Measurements from ENCODE around the gene PRIMA1.

Gene PRIMA1

GRCh38 chr14:93748208-93749075, 39.8 kb downstream of the PRIMA1 start:
- no peaks in the 10 kb centered on the region for H3K36me3 ChIP-seq (ENCODE audit: low read length)
- H3K9me3 ChIP-seq (ENCODE audit: insufficient read depth, low read length): no peaks in the 10 kb centered on the region
- H3K9me2 ChIP-seq (replicated peaks; ENCODE audit: insufficient read depth, low read length): no peaks in the 10 kb centered on the region
- no peak overlapping the region for H3K27ac ChIP-seq (ENCODE audit: low read depth, low read length)
- H3F3A ChIP-seq (ENCODE audit: insufficient read depth): no peaks in the 10 kb centered on the region
- no peak overlapping the region for H3K4me2 ChIP-seq (ENCODE audit: low read depth, low read length, poor library complexity, severe bottlenecking)
- no peak overlapping the region for H2AFZ ChIP-seq (ENCODE audit: low read depth, low read length, severe bottlenecking)
- no peak for TF ChIP-seq EZH2phosphoT487 (conservative IDR thresholded peaks at IDR 0.05; ENCODE audit: low read length)
- no peak for TF ChIP-seq CTCF (IDR thresholded peaks at IDR 0.05; ENCODE audit: insufficient read depth, low read length, poor library complexity, severe bottlenecking)
- H3K9ac ChIP-seq (ENCODE audit: low read length): no peak overlapping the region
- H3K4me3 ChIP-seq (ENCODE audit: insufficient read depth, low read length, poor library complexity, severe bottlenecking): no peak overlapping the region
- H3K79me2 ChIP-seq (ENCODE audit: insufficient read depth, low read length): no peaks in the 10 kb centered on the region
- H3K27me3 ChIP-seq (ENCODE audit: low read length): no peaks in the 10 kb centered on the region
- no peaks in the 10 kb centered on the region for H4K20me1 ChIP-seq (ENCODE audit: low read depth, low read length)

GRCh38 chr14:93747560-93747959, 40.7 kb downstream of the PRIMA1 start:
- Histone ChIP-seq H3K4me3 (ENCODE audit: insufficient read depth, low read length, poor library complexity, severe bottlenecking) (no peak overlapping the region), H3K36me3 (ENCODE audit: low read length) (no peaks in the 10 kb centered on the region)
- TF ChIP-seq CTCF (IDR thresholded peaks at IDR 0.05; ENCODE audit: insufficient read depth, low read length, poor library complexity, severe bottlenecking) (no peak), EZH2phosphoT487 (conservative IDR thresholded peaks at IDR 0.05; ENCODE audit: low read length) (no peak)

GRCh38 chr14:93747102-93747501, 41.2 kb downstream of the PRIMA1 start:
- Histone ChIP-seq H3K4me3 (ENCODE audit: insufficient read depth, low read length, poor library complexity, severe bottlenecking) (no peak overlapping the region), H3K27me3 (ENCODE audit: low read length) (no peaks in the 10 kb centered on the region), H3K9me2 (replicated peaks; ENCODE audit: insufficient read depth, low read length) (no peaks in the 10 kb centered on the region), H4K20me1 (ENCODE audit: low read depth, low read length) (no peaks in the 10 kb centered on the region), H2AFZ (ENCODE audit: low read depth, low read length, severe bottlenecking) (no peak overlapping the region), H3K9ac (ENCODE audit: low read length) (no peak overlapping the region), H3K9me3 (ENCODE audit: insufficient read depth, low read length) (no peaks in the 10 kb centered on the region), H3K36me3 (ENCODE audit: low read length) (no peaks in the 10 kb centered on the region), H3F3A (ENCODE audit: insufficient read depth) (no peaks in the 10 kb centered on the region), H3K4me2 (ENCODE audit: low read depth, low read length, poor library complexity, severe bottlenecking) (no peak overlapping the region), H3K27ac (ENCODE audit: low read depth, low read length) (no peak overlapping the region), H3K79me2 (ENCODE audit: insufficient read depth, low read length) (no peaks in the 10 kb centered on the region)
- TF ChIP-seq EZH2phosphoT487 (conservative IDR thresholded peaks at IDR 0.05; ENCODE audit: low read length) (no peak), CTCF (IDR thresholded peaks at IDR 0.05; ENCODE audit: insufficient read depth, low read length, poor library complexity, severe bottlenecking) (no peak)

More at GRCh38 chr14:93747560-93747959, 40.7 kb downstream of the PRIMA1 start:
- Histone ChIP-seq H3K27me3 (ENCODE audit: low read length) (no peaks in the 10 kb centered on the region), H3K27ac (ENCODE audit: low read depth, low read length) (no peak overlapping the region), H3K9ac (ENCODE audit: low read length) (no peak overlapping the region), H3K9me3 (ENCODE audit: insufficient read depth, low read length) (no peaks in the 10 kb centered on the region), H3K4me2 (ENCODE audit: low read depth, low read length, poor library complexity, severe bottlenecking) (no peak overlapping the region), H3K9me2 (replicated peaks; ENCODE audit: insufficient read depth, low read length) (no peaks in the 10 kb centered on the region), H3K79me2 (ENCODE audit: insufficient read depth, low read length) (no peaks in the 10 kb centered on the region), H4K20me1 (ENCODE audit: low read depth, low read length) (no peaks in the 10 kb centered on the region), H2AFZ (ENCODE audit: low read depth, low read length, severe bottlenecking) (no peak overlapping the region), H3F3A (ENCODE audit: insufficient read depth) (no peaks in the 10 kb centered on the region)
